ENCODE measurements around the gene IST1. TPM values are rescaled to one million over a fixed set of nuclear protein-coding genes. Genes with fewer than 3 reads are reported as not detected.

Gene IST1
- total and polyA plus RNA-seq, 2 experiments from 2014 or later, result 144 to 240 TPM

DNA sequence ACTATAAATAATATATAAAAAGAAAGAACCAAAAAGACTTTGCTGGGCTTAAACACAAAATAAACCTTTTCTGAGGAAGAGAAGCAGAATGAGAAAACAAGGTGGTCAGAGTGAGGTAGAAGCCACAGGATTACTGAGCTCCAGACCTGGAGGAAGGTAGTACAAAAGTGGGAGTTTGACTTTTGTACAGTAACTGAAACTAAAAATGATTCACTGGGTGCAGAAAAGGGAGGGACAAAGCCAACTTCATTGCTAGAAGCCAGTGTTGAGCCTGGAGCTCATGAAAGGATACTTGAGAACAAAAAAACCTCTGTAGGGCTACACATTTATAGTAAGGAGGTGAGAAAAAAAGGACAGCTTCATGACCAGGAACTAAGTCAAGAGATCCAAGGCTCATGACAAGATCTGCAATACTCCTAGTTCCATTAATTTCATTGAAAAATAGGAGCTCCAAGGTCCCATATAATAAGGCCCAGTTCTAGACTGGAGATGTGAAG is 59.4 kb downstream of the IST1 start:
- TF ChIP-seq EZH2phosphoT487 (IDR thresholded peaks at IDR 0.05; ENCODE audit: low read depth, severe bottlenecking, unreplicated experiment), result no peak
- TF ChIP-seq, protein P1, sequence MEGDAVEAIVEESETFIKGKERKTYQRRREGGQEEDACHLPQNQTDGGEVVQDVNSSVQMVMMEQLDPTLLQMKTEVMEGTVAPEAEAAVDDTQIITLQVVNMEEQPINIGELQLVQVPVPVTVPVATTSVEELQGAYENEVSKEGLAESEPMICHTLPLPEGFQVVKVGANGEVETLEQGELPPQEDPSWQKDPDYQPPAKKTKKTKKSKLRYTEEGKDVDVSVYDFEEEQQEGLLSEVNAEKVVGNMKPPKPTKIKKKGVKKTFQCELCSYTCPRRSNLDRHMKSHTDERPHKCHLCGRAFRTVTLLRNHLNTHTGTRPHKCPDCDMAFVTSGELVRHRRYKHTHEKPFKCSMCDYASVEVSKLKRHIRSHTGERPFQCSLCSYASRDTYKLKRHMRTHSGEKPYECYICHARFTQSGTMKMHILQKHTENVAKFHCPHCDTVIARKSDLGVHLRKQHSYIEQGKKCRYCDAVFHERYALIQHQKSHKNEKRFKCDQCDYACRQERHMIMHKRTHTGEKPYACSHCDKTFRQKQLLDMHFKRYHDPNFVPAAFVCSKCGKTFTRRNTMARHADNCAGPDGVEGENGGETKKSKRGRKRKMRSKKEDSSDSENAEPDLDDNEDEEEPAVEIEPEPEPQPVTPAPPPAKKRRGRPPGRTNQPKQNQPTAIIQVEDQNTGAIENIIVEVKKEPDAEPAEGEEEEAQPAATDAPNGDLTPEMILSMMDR (IDR thresholded peaks at IDR 0.05; ENCODE audit: poor library complexity), result no peak
- no peak for TF ChIP-seq EZH2 (IDR thresholded peaks at IDR 0.05; ENCODE audit: borderline replicate concordance)
- DNase-seq (ENCODE audit: low spot score), result no peak
- no peak overlapping the region for H3K4me2 ChIP-seq

DNA sequence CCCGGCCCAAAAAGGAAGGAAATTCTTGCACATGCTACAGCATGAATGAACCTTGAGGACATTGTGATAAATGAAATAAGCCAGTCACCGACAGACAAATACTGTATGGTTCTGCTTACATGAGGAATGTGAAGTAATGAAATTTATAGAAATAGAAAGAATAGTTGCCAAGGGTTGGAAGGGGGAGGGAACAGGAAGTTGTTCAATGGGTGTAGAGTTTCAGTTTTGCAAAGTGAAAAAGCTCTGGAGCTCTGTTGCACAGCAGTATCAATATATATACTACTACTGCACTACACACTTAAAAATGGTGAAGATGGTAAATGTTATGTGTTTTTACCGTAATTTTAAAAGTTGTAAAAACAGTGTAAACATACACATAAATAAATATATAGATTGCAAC is 61.2 kb downstream of the IST1 start:
- no peaks in the 10 kb centered on the region for H3K36me3 ChIP-seq (replicated peaks; ENCODE audit: insufficient read depth, low read depth)
- WGBS (ENCODE audit: low lambda C conversion rate, missing lambda C conversion rate), result 80% methylated on average over 3 of the region's 3 CpGs
- TF ChIP-seq EZH2phosphoT487 (IDR thresholded peaks at IDR 0.05; ENCODE audit: low read depth, severe bottlenecking, unreplicated experiment) (no peak), EZH2 (IDR thresholded peaks at IDR 0.05; ENCODE audit: borderline replicate concordance) (no peak)
- TF ChIP-seq, protein P1 (IDR thresholded peaks at IDR 0.05; ENCODE audit: poor library complexity), result no peak

More for the DNA sequence above, 59.4 kb downstream of the IST1 start:
- Histone ChIP-seq H3K27me3 (no peaks in the 10 kb centered on the region), H3K27ac (no peak overlapping the region), H3K4me3 (no peak overlapping the region), H2AFZ (no peak overlapping the region), H3K9me3 (ENCODE audit: low read depth) (no peaks in the 10 kb centered on the region), H3K9me2 (replicated peaks; ENCODE audit: insufficient read depth) (no peaks in the 10 kb centered on the region), H3K36me3 (replicated peaks; ENCODE audit: insufficient read depth, low read depth) (no peaks in the 10 kb centered on the region), H3K79me2 (no peaks in the 10 kb centered on the region), H3K4me1 (ENCODE audit: insufficient read depth) (no peaks in the 10 kb centered on the region), H4K20me1 (ENCODE audit: insufficient read depth, poor library complexity, severe bottlenecking) (no peaks in the 10 kb centered on the region)

DNA sequence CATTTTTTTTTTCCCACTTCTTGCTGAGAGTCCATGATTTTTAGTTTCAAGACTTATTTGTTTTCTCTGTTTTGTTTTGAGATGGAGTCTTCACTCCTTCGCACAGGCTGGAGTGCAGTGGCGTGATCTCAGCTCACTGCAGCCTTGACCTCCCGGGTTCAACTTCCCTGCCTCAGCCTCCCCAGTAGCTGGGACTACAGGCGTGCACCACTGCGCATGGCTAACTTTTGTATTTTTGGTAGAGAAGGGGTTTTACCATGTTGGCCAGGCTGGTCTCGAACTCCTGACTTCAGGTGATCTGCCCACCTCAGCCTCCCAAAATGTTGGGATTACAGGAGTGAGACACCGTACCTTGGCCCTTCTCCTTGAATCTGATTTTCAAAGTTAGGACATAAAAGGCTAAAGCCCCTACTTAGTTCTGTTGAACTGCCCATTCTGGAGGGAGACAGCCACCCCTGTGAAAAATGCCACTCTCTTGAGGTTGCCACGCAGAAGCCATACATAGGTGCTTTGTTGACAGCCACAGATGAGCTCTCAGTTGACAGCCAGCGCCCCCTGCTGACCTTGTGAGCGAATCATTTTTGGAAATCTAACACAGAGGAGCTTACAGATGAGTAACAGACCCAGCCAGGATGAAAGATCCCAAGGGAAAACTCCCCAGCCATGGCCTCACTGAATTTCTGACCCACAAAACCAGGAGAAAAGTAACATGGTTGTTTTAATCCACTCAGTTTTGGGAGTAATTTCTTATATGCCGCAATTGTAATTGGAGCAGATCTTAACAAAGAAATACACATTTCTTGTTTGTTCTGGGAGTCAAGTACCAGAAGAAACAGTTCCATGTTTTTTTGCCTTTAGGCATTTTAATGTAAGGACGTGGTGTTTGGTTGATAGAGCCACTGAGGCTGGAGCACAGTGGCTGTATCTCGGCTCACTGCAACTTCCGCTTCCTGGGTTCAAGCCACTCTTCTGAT is 66.0 kb downstream of the IST1 start:
- no peak for TF ChIP-seq EZH2phosphoT487 (IDR thresholded peaks at IDR 0.05; ENCODE audit: low read depth, severe bottlenecking, unreplicated experiment)
- TF ChIP-seq, protein P1 (IDR thresholded peaks at IDR 0.05; ENCODE audit: poor library complexity), result peak; percentile 89

More for the DNA sequence above, 61.2 kb downstream of the IST1 start:
- Histone ChIP-seq H2AFZ (no peak overlapping the region), H4K20me1 (ENCODE audit: insufficient read depth, poor library complexity, severe bottlenecking) (no peaks in the 10 kb centered on the region), H3K4me1 (ENCODE audit: insufficient read depth) (no peaks in the 10 kb centered on the region), H3K9me2 (replicated peaks; ENCODE audit: insufficient read depth) (no peaks in the 10 kb centered on the region), H3K9me3 (ENCODE audit: low read depth) (no peaks in the 10 kb centered on the region), H3K4me2 (no peak overlapping the region), H3K27ac (no peak overlapping the region), H3K4me3 (no peak overlapping the region), H3K79me2 (no peaks in the 10 kb centered on the region), H3K27me3 (no peaks in the 10 kb centered on the region)
- DNase-seq (ENCODE audit: low spot score), result no peak

More for the DNA sequence above, 66.0 kb downstream of the IST1 start:
- Histone ChIP-seq H4K20me1 (ENCODE audit: insufficient read depth, poor library complexity, severe bottlenecking) (no peaks in the 10 kb centered on the region), H3K27me3 (no peaks in the 10 kb centered on the region), H3K27ac (no peak overlapping the region), H3K4me3 (no peak overlapping the region), H3K4me1 (ENCODE audit: insufficient read depth) (no peaks in the 10 kb centered on the region), H3K36me3 (replicated peaks; ENCODE audit: insufficient read depth, low read depth) (no peaks in the 10 kb centered on the region), H3K9me3 (ENCODE audit: low read depth) (no peaks in the 10 kb centered on the region), H2AFZ (no peak overlapping the region), H3K4me2 (no peak overlapping the region), H3K79me2 (no peaks in the 10 kb centered on the region), H3K9me2 (replicated peaks; ENCODE audit: insufficient read depth) (no peaks in the 10 kb centered on the region)
- peak; percentile 88 for DNase-seq (ENCODE audit: low spot score)
- 63% methylated on average over 14 of the region's 14 CpGs for WGBS (ENCODE audit: low lambda C conversion rate, missing lambda C conversion rate)
